Ishikawa (cell line): ENCODE measurements around the gene FGFBP2.
A peak's percentile ranks its signal among the peaks of the same experiment; 100 is the strongest.

Source experiments
- EGR1 ChIP-seq: IDR thresholded peaks from 2 replicates; pipeline ENCODE4 v1.6.1; 2012
- EP300 ChIP-seq: IDR thresholded peaks from 2 replicates; pipeline ENCODE4 v1.6.1; 2012; ENCODE audit warnings: borderline replicate concordance
- MAX ChIP-seq: IDR thresholded peaks from 2 replicates; pipeline ENCODE4 v1.6.1; 2012
- NFIC ChIP-seq: IDR thresholded peaks from 2 replicates; pipeline ENCODE4 v1.6.1; 2012
- RAD21 ChIP-seq: IDR thresholded peaks from 2 replicates; pipeline ENCODE4 v1.6.1; 2012; ENCODE audit warnings: low read depth
- REST ChIP-seq: IDR thresholded peaks from 2 replicates; pipeline ENCODE4 v1.6.1; 2012; ENCODE audit warnings: low read depth, mild to moderate bottlenecking
- TAF1 ChIP-seq: IDR thresholded peaks from 2 replicates; pipeline ENCODE4 v1.6.1; 2012; ENCODE audit warnings: low read depth, mild to moderate bottlenecking
- USF1 ChIP-seq: IDR thresholded peaks from 2 replicates; pipeline ENCODE4 v1.6.1; 2012
- YY1 ChIP-seq: IDR thresholded peaks from 2 replicates; pipeline ENCODE4 v1.6.1; 2012; ENCODE audit warnings: low read depth
- ZBTB7A ChIP-seq: IDR thresholded peaks from 2 replicates; pipeline ENCODE4 v1.6.1; 2012; ENCODE audit warnings: low read depth

- TF ChIP-seq EP300 (peak; percentile 96), RAD21 (peak; percentile 15; the same call in 1 of the 2 replicates), TAF1 (no peak), EGR1 (no peak), ZBTB7A (no peak), USF1 (no peak), YY1 (0 out of 2 replicates have a peak, but pooled peaks have one; percentile 26), NFIC (peak; percentile 96), MAX (no peak), REST (no peak)
Measured at GRCh38 chr4:15920723-15921591, 42.0 kb downstream of the FGFBP2 start.
